ENCODE results near the gene CD4. TPM values are rescaled to one million over a fixed set of nuclear protein-coding genes. Genes with fewer than 3 reads are reported as not detected.

CD4 gene
- total RNA-seq, 1 experiment from 2014 or later: 0.42 TPM

GRCh38 chr12:6784761-6785160 lies 4.6 kb upstream of the CD4 start:
- ChIA-PET POLR2A (interaction anchor here (0.7 kb wide), 1 partner anchor 38 kb away, joined by 3 read pairs; no protein-coding TSS in a partner anchor), CTCF (interaction anchor here (0.9 to 1.8 kb wide), 3 partner anchors 14 to 31 kb away, joined by 3 to 6 read pairs (median 5); partner anchors contain the start of genes MLF2 and PTMS), RAD21 (ENCODE audit: low non-redundant PET in 1 of 2, low total read pairs in 2 of 2, uncharacterized antibody in 2 of 2, unreplicated experiment in 2 of 2) (no interaction called here)
- no peak for DNase-seq (ENCODE audit: low read depth, low spot score)
- Histone ChIP-seq H3K4me1 (ENCODE audit: control insufficient read depth in 1 of 2, insufficient read depth in 2 of 2, low read length in 2 of 2) (peaks cover 0 to 13% of the 10 kb centered on the region in 2 experiments; a peak in 3 of 4 replicates), H3K79me2 (ENCODE audit: insufficient read depth, low read length) (no peaks in the 10 kb centered on the region), H3K9me2 (ENCODE audit: insufficient read depth) (no peaks in the 10 kb centered on the region), H3K27ac (ENCODE audit: low read depth, low read length) (no peak overlapping the region), H3K9me3 (ENCODE audit: control insufficient read depth in 1 of 2, insufficient read depth in 1 of 2, low read depth in 1 of 2, low read length in 2 of 2) (no peaks in the 10 kb centered on the region), H4K20me1 (ENCODE audit: insufficient read depth) (no peaks in the 10 kb centered on the region), H3K9ac (ENCODE audit: low read length) (no peak overlapping the region), H3K4me2 (ENCODE audit: low read length) (peak overlapping the region; percentile 33; the same call in 1 of the 2 replicates), H3K27me3 (ENCODE audit: insufficient read depth, low read length) (no peaks in the 10 kb centered on the region), H2AFZ (ENCODE audit: low read depth, low read length, poor library complexity, severe bottlenecking) (no peak overlapping the region), H3K4me3 (replicated peaks in 1 of 2; ENCODE audit: low read depth in 1 of 2, low read length in 2 of 2) (no peak overlapping the region), H3K36me3 (ENCODE audit: control insufficient read depth in 1 of 2, insufficient read depth in 2 of 2, low read length in 2 of 2) (no peaks in the 10 kb centered on the region)
- ATAC-seq: no peak
- intact Hi-C loops (cut with micrococcal nuclease): no loop called here
- no TSS peak for BruUV-seq (replicated peaks)
- TF ChIP-seq, protein P1, sequence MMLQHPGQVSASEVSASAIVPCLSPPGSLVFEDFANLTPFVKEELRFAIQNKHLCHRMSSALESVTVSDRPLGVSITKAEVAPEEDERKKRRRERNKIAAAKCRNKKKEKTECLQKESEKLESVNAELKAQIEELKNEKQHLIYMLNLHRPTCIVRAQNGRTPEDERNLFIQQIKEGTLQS (IDR thresholded peaks at IDR 0.05): no peak
- TF ChIP-seq CEBPB (IDR thresholded peaks at IDR 0.05; ENCODE audit: low read depth) (no peak), FOSL1 (IDR thresholded peaks at IDR 0.05; ENCODE audit: low read depth) (no peak), TCF7L2 (IDR thresholded peaks at IDR 0.05; ENCODE audit: borderline replicate concordance, extremely low read depth, insufficient read depth, insufficient read length) (no peak), EZH2phosphoT487 (IDR thresholded peaks at IDR 0.05; ENCODE audit: borderline replicate concordance) (no peak), CTCF (IDR thresholded peaks at IDR 0.05 in 2 of 3, conservative IDR thresholded peaks at IDR 0.05 in 1 of 3; ENCODE audit: borderline replicate concordance in 1 of 3, insufficient read depth in 1 of 3, low read depth in 2 of 3, low read length in 2 of 3) (no peak), ELF1 (IDR thresholded peaks at IDR 0.05; ENCODE audit: borderline replicate concordance, low read depth) (no peak), YY1 (IDR thresholded peaks at IDR 0.05; ENCODE audit: extremely low read depth, insufficient replicate concordance, low read depth, low read length) (no peak), EZH2 (IDR thresholded peaks at IDR 0.05) (no peak), SIN3A (IDR thresholded peaks at IDR 0.05; ENCODE audit: low read depth) (no peak), RAD21 (IDR thresholded peaks at IDR 0.05; ENCODE audit: low read depth) (no peak), ZBTB33 (IDR thresholded peaks at IDR 0.05; ENCODE audit: extremely low read depth, insufficient replicate concordance, low read length) (no peak), CBX3 (IDR thresholded peaks at IDR 0.05; ENCODE audit: low read depth) (no peak), SP1 (IDR thresholded peaks at IDR 0.05; ENCODE audit: low read depth) (no peak), ZNF274 (IDR thresholded peaks at IDR 0.05; ENCODE audit: low read depth, low read length) (no peak), POLR2A (IDR thresholded peaks at IDR 0.05; ENCODE audit: borderline replicate concordance, extremely low read depth, insufficient read depth, insufficient read length) (no peak)
- TF ChIP-seq, protein P2, sequence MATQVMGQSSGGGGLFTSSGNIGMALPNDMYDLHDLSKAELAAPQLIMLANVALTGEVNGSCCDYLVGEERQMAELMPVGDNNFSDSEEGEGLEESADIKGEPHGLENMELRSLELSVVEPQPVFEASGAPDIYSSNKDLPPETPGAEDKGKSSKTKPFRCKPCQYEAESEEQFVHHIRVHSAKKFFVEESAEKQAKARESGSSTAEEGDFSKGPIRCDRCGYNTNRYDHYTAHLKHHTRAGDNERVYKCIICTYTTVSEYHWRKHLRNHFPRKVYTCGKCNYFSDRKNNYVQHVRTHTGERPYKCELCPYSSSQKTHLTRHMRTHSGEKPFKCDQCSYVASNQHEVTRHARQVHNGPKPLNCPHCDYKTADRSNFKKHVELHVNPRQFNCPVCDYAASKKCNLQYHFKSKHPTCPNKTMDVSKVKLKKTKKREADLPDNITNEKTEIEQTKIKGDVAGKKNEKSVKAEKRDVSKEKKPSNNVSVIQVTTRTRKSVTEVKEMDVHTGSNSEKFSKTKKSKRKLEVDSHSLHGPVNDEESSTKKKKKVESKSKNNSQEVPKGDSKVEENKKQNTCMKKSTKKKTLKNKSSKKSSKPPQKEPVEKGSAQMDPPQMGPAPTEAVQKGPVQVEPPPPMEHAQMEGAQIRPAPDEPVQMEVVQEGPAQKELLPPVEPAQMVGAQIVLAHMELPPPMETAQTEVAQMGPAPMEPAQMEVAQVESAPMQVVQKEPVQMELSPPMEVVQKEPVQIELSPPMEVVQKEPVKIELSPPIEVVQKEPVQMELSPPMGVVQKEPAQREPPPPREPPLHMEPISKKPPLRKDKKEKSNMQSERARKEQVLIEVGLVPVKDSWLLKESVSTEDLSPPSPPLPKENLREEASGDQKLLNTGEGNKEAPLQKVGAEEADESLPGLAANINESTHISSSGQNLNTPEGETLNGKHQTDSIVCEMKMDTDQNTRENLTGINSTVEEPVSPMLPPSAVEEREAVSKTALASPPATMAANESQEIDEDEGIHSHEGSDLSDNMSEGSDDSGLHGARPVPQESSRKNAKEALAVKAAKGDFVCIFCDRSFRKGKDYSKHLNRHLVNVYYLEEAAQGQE (IDR thresholded peaks at IDR 0.05; ENCODE audit: low read depth): no peak
